Fibroblast of skin of scalp (primary cell): ENCODE results near the gene POLRMT.

ENCODE experiments used
- DNase-seq: peaks from one replicate; pipeline ENCODE4 v3.0.0-alpha.2; 2013

The POLRMT gene

GRCh38 chr19:577439-578392, 55.6 kb downstream of the POLRMT start:
- DNase-seq: no peak

- DNase-seq: no peak
These were observed 56.4 kb downstream of the POLRMT start for GRCh38 chr19:576768-577438.

DNA sequence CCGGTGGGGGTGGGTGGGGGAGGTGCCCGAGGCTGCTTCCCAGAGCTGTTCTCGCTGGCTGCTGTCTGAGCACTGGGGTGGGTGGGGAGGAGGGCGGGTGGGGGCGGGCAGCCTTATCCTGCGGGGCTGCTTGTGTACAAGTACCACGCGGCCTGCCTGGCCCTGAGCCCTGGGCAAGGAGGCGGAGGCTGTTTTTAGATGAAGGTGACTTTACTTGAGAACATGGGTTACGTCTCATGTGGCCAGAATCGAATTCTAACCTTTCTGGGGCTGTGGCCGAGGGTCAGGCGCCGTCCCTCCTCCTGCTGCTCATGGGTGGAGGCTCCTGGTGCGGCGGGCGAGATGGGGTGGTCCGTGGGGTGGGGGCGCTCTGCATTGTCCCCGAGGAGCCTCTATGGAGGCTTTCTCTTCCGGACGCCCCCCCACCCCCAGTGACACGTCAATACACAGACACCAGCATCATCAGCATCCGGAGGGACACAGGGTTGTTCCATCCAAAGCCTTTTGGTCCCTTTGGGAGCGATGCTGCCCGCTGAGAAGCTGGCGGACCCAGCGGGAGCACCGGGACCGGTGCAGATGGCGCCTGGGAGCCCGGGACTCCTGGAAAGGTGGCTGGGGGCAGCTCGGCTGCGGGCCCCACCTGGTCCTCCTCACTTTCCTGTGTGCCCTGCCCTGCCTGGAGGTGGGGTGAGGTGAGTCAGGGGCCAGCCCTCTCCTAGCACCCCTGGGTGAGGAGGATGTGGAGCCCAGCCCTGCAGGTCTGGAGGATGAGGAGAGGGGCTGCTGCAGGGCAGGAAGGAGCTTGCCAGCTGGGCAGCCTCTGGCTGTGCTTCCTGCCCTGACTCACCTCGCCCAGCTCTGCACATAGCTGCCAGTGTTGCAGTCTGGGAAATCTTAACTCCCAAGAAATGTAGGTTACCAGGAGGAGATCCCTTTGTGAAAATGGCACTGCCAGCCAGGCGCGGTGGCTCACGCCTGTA, 57.5 kb downstream of the POLRMT start:
- DNase-seq: no peak

DNA sequence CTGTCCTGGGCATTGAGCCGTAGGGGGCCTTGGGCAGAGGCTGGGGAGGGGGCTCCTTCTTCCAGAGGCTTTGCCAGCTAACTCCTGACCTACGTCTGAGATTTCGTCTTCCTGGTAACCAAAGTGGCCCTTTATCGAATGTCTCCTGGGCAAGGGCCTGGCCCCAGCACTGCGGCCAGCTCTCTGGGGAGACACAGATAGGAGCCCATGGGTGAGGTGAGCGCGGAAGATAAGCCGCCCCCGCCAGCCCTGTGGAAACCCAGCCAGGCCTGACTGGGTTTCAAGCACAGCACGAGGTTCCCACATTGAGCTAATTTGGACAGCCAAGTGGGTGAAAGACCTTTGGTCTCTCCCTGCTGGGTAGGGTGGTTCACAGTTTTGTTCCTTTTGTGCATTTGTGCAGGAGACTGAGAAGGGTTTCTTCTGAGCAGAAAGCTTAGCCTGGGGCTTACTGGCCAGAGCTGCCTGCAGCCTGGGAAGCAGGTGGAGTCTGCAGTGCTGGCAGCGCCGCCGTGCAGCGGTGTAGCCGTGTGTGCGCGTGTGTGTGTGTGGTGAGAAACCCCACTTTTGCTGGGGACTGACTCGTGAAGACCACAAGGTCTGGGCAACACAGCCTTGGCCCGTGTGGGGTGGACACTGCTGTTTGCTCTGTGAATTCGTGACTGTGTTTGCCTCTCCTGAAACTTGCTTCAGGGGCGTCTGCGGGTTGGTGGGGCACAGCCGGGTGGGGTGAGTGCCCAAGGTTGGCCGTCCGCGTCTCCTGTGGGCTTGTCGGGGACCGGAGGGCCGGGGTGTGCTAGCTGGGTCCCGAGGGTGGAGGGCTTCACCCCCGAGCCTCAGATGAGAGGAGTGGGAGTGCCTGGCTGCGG, 58.4 kb downstream of the POLRMT start:
- no peak for DNase-seq

GRCh38 chr19:573519-573825, 59.9 kb downstream of the POLRMT start:
- DNase-seq: no peak

DNA sequence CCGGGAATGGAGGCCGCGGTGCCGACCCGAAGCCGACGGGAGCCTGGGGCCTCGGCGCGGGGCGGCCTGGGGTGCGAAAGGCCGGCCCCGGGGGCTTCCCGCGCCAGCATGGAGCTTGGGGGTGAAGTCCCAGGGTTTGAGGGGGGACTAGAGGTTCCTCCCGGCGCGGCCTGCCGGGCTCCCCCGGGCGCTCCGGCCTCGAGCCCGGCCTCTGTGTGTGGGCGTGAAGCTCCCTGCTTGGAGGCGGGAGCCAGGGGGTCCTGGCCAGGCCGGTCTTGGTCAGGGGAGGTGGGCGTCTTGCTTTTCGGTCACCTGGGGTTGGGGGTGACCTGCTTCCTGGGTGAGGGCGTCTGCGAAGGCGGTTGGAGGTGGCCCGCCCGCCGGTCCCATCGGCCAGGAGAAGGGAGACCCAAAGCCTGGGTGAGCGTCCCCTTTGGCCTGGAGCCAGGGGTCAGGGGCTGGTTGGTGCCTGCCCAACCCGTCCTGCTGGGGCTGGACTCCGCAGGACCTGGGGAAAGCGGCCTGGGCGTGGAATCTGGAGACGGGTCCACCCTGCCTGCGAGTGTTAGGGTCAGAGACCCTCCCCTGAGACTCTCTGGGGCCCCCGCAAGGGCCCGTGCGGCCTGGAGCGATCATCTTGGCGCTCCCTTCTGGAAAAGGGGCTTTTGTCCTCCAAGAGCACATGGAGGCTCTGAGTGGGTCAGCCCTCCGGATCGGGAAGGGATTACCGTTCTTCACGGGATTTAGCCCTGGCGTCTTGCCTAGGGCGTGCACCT, 60.4 kb downstream of the POLRMT start:
- DNase-seq: peak; percentile 45

- peak; percentile 98 for DNase-seq
These were observed 61.1 kb downstream of the POLRMT start, which contains the start of gene BSG for GRCh38 chr19:572140-572742. Gene BSG (plus strand): TSS chr19:572596. CDS start chr19:572635, 39 bp downstream.

DNA sequence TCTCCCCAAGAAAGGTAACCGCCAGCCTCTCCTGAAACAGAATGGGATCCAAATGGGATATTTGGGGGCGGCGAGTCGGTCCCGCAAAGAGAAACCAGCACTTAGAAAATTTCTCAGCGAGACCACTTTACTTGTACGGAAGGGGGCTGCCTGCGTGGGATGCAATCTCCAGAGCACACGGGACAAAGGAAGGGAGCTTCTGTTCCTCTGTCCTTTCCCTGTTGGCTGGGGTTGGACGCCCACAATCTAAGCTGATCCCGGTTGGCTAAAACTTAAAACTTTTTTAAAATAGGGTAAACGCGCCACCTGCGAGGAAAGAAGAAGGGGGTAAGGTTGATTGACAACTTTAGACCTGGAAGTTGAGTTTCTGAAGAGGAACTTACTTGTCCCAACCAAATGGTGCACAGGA, 61.8 kb downstream of the POLRMT start:
- DNase-seq: no peak

DNA sequence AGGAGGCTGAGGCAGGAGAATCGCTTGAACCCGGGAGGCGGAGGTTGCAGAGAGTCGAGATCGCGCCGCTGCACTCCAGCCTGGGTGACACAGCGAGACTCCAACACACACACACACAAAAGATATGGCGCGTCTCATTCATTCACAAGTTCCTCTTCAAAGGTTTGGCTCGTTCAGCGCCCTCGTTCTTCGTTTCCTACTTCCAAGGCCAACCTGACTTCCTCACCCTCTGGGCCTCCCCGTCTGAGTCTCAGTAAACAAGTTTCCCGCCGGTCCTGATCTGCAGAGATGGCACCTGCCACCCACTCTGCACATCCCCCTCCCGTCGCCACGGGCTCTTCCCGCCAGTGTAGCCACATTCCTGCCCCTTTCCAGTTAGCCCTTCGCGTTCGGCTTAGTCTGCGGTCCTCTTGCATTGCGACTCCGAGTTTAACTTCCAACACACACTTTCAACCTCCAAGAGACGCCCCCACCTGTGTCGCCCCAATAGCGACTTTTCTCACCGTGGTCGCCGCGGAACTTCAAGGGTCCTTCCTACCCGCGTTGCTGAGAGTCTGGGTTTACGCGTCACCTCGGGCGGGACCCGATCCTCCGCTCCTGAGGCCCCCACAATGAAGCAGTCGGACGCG, 62.3 kb downstream of the POLRMT start:
- DNase-seq: no peak

- DNase-seq: no peak
These were observed 63.1 kb downstream of the POLRMT start for GRCh38 chr19:570251-570686.

DNA sequence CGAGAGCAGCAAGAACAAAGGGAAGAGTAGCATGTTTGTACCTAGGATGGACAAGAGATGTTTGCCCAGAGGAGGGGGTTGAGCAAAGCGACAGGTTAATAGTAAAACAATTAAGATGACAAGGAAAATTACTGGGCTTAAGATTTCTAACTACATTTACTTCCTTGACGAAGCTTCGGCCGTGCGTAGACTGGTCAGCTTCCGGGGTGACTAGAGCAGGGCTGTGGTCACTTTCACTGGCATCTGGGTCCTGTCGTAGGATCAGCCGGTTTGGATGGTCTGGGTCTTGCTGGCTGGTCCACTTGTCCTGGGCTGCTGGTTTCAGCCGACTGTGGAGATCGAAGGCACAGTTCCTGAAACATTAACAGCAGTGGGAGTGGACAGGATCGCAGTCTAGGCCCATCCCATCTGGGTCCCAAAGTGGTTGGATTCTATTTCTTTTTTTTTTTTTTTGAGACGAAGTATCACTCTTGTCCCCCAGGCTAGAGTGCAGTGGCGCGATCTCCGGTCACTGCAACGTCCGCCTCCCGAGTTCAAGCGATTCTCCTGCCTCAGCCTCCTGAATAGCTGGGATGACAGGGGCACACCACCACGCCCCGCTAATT, 65.9 kb downstream of the POLRMT start:
- no peak for DNase-seq
